ENCODE data around the gene ITPR1. TPM values are rescaled to one million over a fixed set of nuclear protein-coding genes. Genes with fewer than 3 reads are reported as not detected.

The ITPR1 gene
- total and polyA plus RNA-seq, 4 donors: 9.3 to 43.7 (median 20.9) TPM

GRCh38 chr3:4817128-4817527 lies 324.0 kb downstream of the ITPR1 start:
- H3K4me3 ChIP-seq (ENCODE audit: low read depth, low read length): no peak overlapping the region
- no peaks in the 10 kb centered on the region for H3K9me3 ChIP-seq (ENCODE audit: control insufficient read depth, insufficient read depth, low read length)
- H3K4me1 ChIP-seq (ENCODE audit: control insufficient read depth, insufficient read depth, low read length): peaks cover 10% of the 10 kb centered on the region
- peaks cover 2% of the 10 kb centered on the region for H3K36me3 ChIP-seq (ENCODE audit: control insufficient read depth, insufficient read depth, low read length)
- no peak for DNase-seq (ENCODE audit: low read depth in 4 of 6, low spot score in 6 of 6)
- WGBS (ENCODE audit: insufficient coverage): no CpG with 5 or more reads among the region's 2 CpGs
- H3K27ac ChIP-seq (ENCODE audit: low read depth, low read length): no peak overlapping the region
- H3K27me3 ChIP-seq (ENCODE audit: control insufficient read depth, insufficient read depth, low read length): no peaks in the 10 kb centered on the region

GRCh38 chr3:4818164-4818563 lies 325.0 kb downstream of the ITPR1 start:
- Histone ChIP-seq H3K9me3 (ENCODE audit: control insufficient read depth, insufficient read depth, low read length) (no peaks in the 10 kb centered on the region), H3K27ac (ENCODE audit: low read depth, low read length) (no peak overlapping the region), H3K4me1 (ENCODE audit: control insufficient read depth, insufficient read depth, low read length) (peaks cover 10% of the 10 kb centered on the region), H3K4me3 (ENCODE audit: low read depth, low read length) (no peak overlapping the region), H3K36me3 (ENCODE audit: control insufficient read depth, insufficient read depth, low read length) (peaks cover 2% of the 10 kb centered on the region), H3K27me3 (ENCODE audit: control insufficient read depth, insufficient read depth, low read length) (no peaks in the 10 kb centered on the region)
- DNase-seq (ENCODE audit: low read depth in 4 of 6, low spot score in 6 of 6): no peak
- WGBS (ENCODE audit: insufficient coverage): 96% methylated on average over 12 of the region's 13 CpGs

- Histone ChIP-seq H3K4me3 (ENCODE audit: low read depth, low read length) (no peak overlapping the region), H3K27me3 (ENCODE audit: control insufficient read depth, insufficient read depth, low read length) (no peaks in the 10 kb centered on the region), H3K27ac (ENCODE audit: low read depth, low read length) (no peak overlapping the region), H3K9me3 (ENCODE audit: control insufficient read depth, insufficient read depth, low read length) (no peaks in the 10 kb centered on the region), H3K4me1 (ENCODE audit: control insufficient read depth, insufficient read depth, low read length) (peaks cover 10% of the 10 kb centered on the region), H3K36me3 (ENCODE audit: control insufficient read depth, insufficient read depth, low read length) (peaks cover 2% of the 10 kb centered on the region)
- 81% methylated on average over 7 of the region's 12 CpGs for whole genome bisulfite sequencing (ENCODE audit: insufficient coverage)
- DNase-seq (ENCODE audit: low read depth in 4 of 6, low spot score in 6 of 6): no peak
These were observed 326.0 kb downstream of the ITPR1 start for GRCh38 chr3:4818986-4819693.

- H3K27ac ChIP-seq (ENCODE audit: low read depth, low read length): no peak overlapping the region
- no peaks in the 10 kb centered on the region for H3K27me3 ChIP-seq (ENCODE audit: control insufficient read depth, insufficient read depth, low read length)
- no peak for DNase-seq (ENCODE audit: low read depth in 4 of 6, low spot score in 6 of 6)
- peaks cover 14% of the 10 kb centered on the region for H3K4me1 ChIP-seq (ENCODE audit: control insufficient read depth, insufficient read depth, low read length)
- H3K9me3 ChIP-seq (ENCODE audit: control insufficient read depth, insufficient read depth, low read length): no peaks in the 10 kb centered on the region
- 57% methylated on average over 3 of the region's 3 CpGs for WGBS (ENCODE audit: insufficient coverage)
- no peak overlapping the region for H3K4me3 ChIP-seq (ENCODE audit: low read depth, low read length)
- peaks cover 2% of the 10 kb centered on the region for H3K36me3 ChIP-seq (ENCODE audit: control insufficient read depth, insufficient read depth, low read length)
These were observed 326.6 kb downstream of the ITPR1 start for GRCh38 chr3:4819746-4820145.

- no peak overlapping the region for H3K27ac ChIP-seq (ENCODE audit: low read depth, low read length)
- WGBS (ENCODE audit: insufficient coverage): 92% methylated on average over 12 of the region's 17 CpGs
- H3K4me3 ChIP-seq (ENCODE audit: low read depth, low read length): no peak overlapping the region
These were observed 327.4 kb downstream of the ITPR1 start for GRCh38 chr3:4820296-4821121.

GRCh38 chr3:4821338-4821737 lies 328.2 kb downstream of the ITPR1 start:
- no peaks in the 10 kb centered on the region for H3K36me3 ChIP-seq (ENCODE audit: control insufficient read depth, insufficient read depth, low read length)
- H3K27me3 ChIP-seq (ENCODE audit: control insufficient read depth, insufficient read depth, low read length): no peaks in the 10 kb centered on the region
- H3K27ac ChIP-seq (ENCODE audit: low read depth, low read length): no peak overlapping the region
- H3K4me3 ChIP-seq (ENCODE audit: low read depth, low read length): no peak overlapping the region
- 50% methylated on average over 1 of the region's 2 CpGs for WGBS (ENCODE audit: insufficient coverage)
- peaks cover 22% of the 10 kb centered on the region for H3K4me1 ChIP-seq (ENCODE audit: control insufficient read depth, insufficient read depth, low read length)
- no peak for DNase-seq (ENCODE audit: low read depth in 4 of 6, low spot score in 6 of 6)
- no peaks in the 10 kb centered on the region for H3K9me3 ChIP-seq (ENCODE audit: control insufficient read depth, insufficient read depth, low read length)

More at GRCh38 chr3:4820296-4821121, 327.4 kb downstream of the ITPR1 start:
- no peaks in the 10 kb centered on the region for H3K9me3 ChIP-seq (ENCODE audit: control insufficient read depth, insufficient read depth, low read length)
- no peak for DNase-seq (ENCODE audit: low read depth in 4 of 6, low spot score in 6 of 6)
- no peaks in the 10 kb centered on the region for H3K36me3 ChIP-seq (ENCODE audit: control insufficient read depth, insufficient read depth, low read length)
- H3K27me3 ChIP-seq (ENCODE audit: control insufficient read depth, insufficient read depth, low read length): no peaks in the 10 kb centered on the region
- peaks cover 14% of the 10 kb centered on the region for H3K4me1 ChIP-seq (ENCODE audit: control insufficient read depth, insufficient read depth, low read length)

GRCh38 chr3:4821975-4822374 lies 328.8 kb downstream of the ITPR1 start:
- H3K4me3 ChIP-seq (ENCODE audit: low read depth, low read length): no peak overlapping the region
- H3K36me3 ChIP-seq (ENCODE audit: control insufficient read depth, insufficient read depth, low read length): no peaks in the 10 kb centered on the region
- H3K27ac ChIP-seq (ENCODE audit: low read depth, low read length): no peak overlapping the region
- 92% methylated on average over 4 of the region's 11 CpGs for WGBS (ENCODE audit: insufficient coverage)
- H3K27me3 ChIP-seq (ENCODE audit: control insufficient read depth, insufficient read depth, low read length): no peaks in the 10 kb centered on the region
- H3K4me1 ChIP-seq (ENCODE audit: control insufficient read depth, insufficient read depth, low read length): peaks cover 29% of the 10 kb centered on the region
- no peak for DNase-seq (ENCODE audit: low read depth in 4 of 6, low spot score in 6 of 6)
- H3K9me3 ChIP-seq (ENCODE audit: control insufficient read depth, insufficient read depth, low read length): no peaks in the 10 kb centered on the region

- H3K36me3 ChIP-seq (ENCODE audit: control insufficient read depth, insufficient read depth, low read length): no peaks in the 10 kb centered on the region
- no peak overlapping the region for H3K4me3 ChIP-seq (ENCODE audit: low read depth, low read length)
- no peaks in the 10 kb centered on the region for H3K27me3 ChIP-seq (ENCODE audit: control insufficient read depth, insufficient read depth, low read length)
- no peak overlapping the region for H3K27ac ChIP-seq (ENCODE audit: low read depth, low read length)
- 92% methylated on average over 2 of the region's 6 CpGs for WGBS (ENCODE audit: insufficient coverage)
- no peak for DNase-seq (ENCODE audit: low read depth in 4 of 6, low spot score in 6 of 6)
- H3K9me3 ChIP-seq (ENCODE audit: control insufficient read depth, insufficient read depth, low read length): no peaks in the 10 kb centered on the region
- peaks cover 30% of the 10 kb centered on the region for H3K4me1 ChIP-seq (ENCODE audit: control insufficient read depth, insufficient read depth, low read length)
These were observed 329.4 kb downstream of the ITPR1 start for GRCh38 chr3:4822568-4822967.

- Histone ChIP-seq H3K36me3 (ENCODE audit: control insufficient read depth, insufficient read depth, low read length) (no peaks in the 10 kb centered on the region), H3K4me1 (ENCODE audit: control insufficient read depth, insufficient read depth, low read length) (peaks cover 32% of the 10 kb centered on the region), H3K27me3 (ENCODE audit: control insufficient read depth, insufficient read depth, low read length) (no peaks in the 10 kb centered on the region), H3K27ac (ENCODE audit: low read depth, low read length) (no peak overlapping the region), H3K4me3 (ENCODE audit: low read depth, low read length) (no peak overlapping the region), H3K9me3 (ENCODE audit: control insufficient read depth, insufficient read depth, low read length) (no peaks in the 10 kb centered on the region)
- no peak for DNase-seq (ENCODE audit: low read depth in 4 of 6, low spot score in 6 of 6)
- WGBS (ENCODE audit: insufficient coverage): 100% methylated on average over 1 of the region's 1 CpG
These were observed 330.2 kb downstream of the ITPR1 start for GRCh38 chr3:4823385-4823784.
